Measurements from ENCODE around the gene AGO1. TPM values are rescaled to one million over a fixed set of nuclear protein-coding genes. Genes with fewer than 3 reads are reported as not detected.

The AGO1 gene
- total and polyA plus RNA-seq, 8 donors = 2.7 to 18.7 (median 11.5) TPM

DNA sequence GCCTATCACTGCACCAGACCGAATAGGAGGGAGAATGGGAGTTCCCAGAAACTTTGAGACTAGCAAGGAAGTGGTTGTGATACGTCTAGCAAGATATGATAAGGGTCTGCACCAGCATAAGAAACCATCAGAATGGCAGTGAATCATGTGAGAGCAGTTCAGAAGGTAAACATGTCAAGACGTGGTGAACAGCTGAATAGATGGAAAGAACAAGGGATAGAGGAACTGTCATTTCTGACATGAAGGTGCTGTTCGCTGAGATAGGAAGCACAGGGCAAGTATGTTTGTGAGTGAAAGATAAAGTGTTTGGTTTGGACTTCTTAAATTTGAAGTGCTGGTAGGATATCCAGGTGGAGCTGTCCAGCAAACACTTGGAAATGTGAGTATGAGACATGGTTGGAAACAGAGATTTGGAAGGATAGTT is 1.1 kb upstream of the AGO1 start:
- Histone ChIP-seq H3K4me1 (peaks cover 2 to 5% (median 2%) of the 10 kb centered on the region in 3 donors), H3K27me3 (no peaks in the 10 kb centered on the region), H3K9me3 (no peaks in the 10 kb centered on the region), H3K4me3 (no peak overlapping the region), H3K27ac (no peak overlapping the region), H3K36me3 (no peaks in the 10 kb centered on the region)
- no peak for FAIRE-seq
- intact Hi-C loops (cut with DNase I) = no loop called here
- WGBS, 2 donors = 30 to 40% methylated on average over 4 of the region's 4 CpGs
- TF ChIP-seq, protein P1, sequence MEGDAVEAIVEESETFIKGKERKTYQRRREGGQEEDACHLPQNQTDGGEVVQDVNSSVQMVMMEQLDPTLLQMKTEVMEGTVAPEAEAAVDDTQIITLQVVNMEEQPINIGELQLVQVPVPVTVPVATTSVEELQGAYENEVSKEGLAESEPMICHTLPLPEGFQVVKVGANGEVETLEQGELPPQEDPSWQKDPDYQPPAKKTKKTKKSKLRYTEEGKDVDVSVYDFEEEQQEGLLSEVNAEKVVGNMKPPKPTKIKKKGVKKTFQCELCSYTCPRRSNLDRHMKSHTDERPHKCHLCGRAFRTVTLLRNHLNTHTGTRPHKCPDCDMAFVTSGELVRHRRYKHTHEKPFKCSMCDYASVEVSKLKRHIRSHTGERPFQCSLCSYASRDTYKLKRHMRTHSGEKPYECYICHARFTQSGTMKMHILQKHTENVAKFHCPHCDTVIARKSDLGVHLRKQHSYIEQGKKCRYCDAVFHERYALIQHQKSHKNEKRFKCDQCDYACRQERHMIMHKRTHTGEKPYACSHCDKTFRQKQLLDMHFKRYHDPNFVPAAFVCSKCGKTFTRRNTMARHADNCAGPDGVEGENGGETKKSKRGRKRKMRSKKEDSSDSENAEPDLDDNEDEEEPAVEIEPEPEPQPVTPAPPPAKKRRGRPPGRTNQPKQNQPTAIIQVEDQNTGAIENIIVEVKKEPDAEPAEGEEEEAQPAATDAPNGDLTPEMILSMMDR (IDR thresholded peaks at IDR 0.05) = no peak
- no peak for ATAC-seq
- DNase-seq = no peak

DNA sequence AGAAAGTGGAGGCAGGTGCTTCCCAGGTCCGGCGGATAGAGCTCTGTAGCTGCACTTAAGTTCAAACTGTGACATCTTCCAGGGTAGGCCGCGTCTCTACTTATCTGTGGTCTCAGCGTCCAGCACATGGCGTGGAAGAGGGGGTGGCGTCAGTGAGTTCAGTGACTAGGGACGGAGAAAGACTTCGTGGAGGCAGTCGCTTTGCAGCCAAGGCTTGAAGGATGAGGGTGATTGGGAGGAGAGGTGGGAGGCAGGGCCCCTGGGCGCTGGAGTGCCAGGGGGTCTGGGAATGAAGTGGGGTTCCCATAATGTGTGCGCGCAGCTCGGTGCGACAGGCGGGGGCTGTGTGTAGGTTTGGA is 444 bp upstream of the AGO1 start:
- no peaks in the 10 kb centered on the region for H3K9me3 ChIP-seq
- DNase-seq (no peak), FAIRE-seq (no peak), ATAC-seq (no peak)
- intact Hi-C loops (cut with DNase I) = no loop called here
- H3K36me3 ChIP-seq = no peaks in the 10 kb centered on the region
- TF ChIP-seq, protein P1 (IDR thresholded peaks at IDR 0.05) = no peak
- no peaks in the 10 kb centered on the region for H3K27me3 ChIP-seq
- 38 to 41% methylated on average over 16 of the region's 16 CpGs for WGBS, 2 donors
- peak overlapping the region in 2 of 4 donors; percentile 99 to 100 for H3K4me3 ChIP-seq
- H3K27ac ChIP-seq = no peak overlapping the region
- H3K4me1 ChIP-seq = peaks cover 6 to 8% (median 7%) of the 10 kb centered on the region in 3 donors

DNA sequence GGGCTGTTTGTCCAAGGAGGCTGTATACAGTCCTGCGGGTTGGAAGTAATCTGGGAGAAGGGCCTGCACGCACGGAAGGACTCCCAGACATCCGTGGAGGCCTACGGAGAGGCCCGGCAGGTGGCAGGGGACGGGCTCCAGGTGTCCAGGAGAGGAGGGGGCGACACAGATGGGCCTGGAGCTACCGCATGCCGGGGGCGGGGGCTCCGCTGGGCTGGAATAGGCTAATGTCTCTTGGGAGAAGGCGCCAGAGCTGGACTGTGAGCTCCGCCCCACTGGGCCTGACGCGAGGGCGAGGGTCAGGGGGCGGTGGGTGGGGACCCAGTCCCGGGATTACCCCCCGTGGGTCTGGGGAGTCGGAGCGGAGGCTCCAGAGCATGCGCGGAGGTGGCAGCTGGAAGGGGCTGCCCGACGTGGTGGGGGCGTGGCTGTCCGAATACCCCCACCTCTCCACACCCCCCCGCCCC is 659 bp downstream of the AGO1 start:
- Histone ChIP-seq H3K27me3 (no peaks in the 10 kb centered on the region), H3K36me3 (no peaks in the 10 kb centered on the region), H3K9me3 (no peaks in the 10 kb centered on the region), H3K4me1 (peaks cover 6 to 8% (median 7%) of the 10 kb centered on the region in 3 donors), H3K4me3 (peak overlapping the region; percentile 55 to 100 (median 98)), H3K27ac (peak overlapping the region; percentile 45 to 73 (median 68))
- DNase-seq (peak; percentile 47 to 84 (median 64)), ATAC-seq (peak; percentile 46 to 55 (median 49)), FAIRE-seq (no peak)
- TF ChIP-seq, protein P1 (IDR thresholded peaks at IDR 0.05) = no peak
- WGBS, 2 donors = 1 to 3% methylated on average over 24 to 29 of the region's 29 CpGs
- intact Hi-C loops (cut with DNase I) = no loop called here

DNA sequence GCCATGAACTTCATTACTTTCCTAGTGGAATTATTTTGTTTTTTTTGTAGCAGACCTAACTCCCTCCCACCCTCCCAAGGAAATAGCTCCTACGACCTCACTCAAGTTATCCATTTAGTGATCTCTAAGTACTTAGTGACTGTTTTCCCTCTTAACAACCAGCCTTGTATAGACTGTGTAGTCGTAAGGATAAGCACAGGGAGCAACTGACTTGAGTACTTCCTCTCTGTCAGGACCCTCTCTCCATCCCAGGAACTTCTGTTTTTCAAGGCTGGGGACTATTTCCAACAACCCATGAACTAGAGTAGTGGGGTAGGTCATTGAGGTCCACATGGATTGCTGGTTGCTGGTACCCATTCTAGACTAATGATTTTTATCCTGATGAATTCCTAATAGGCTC is 1.9 kb downstream of the AGO1 start:
- WGBS, 2 donors = 52 to 59% methylated on average over 2 of the region's 2 CpGs
- H3K27me3 ChIP-seq = no peaks in the 10 kb centered on the region
- no peak for DNase-seq
- no peak for FAIRE-seq
- intact Hi-C loops (cut with DNase I) = no loop called here
- no peak for ATAC-seq
- H3K4me1 ChIP-seq = peaks cover 6 to 8% (median 7%) of the 10 kb centered on the region in 3 donors
- H3K9me3 ChIP-seq = no peaks in the 10 kb centered on the region
- TF ChIP-seq, protein P1 (IDR thresholded peaks at IDR 0.05) = no peak
- peaks cover 0 to 6% (median 0%) of the 10 kb centered on the region in 3 donors for H3K36me3 ChIP-seq
- H3K4me3 ChIP-seq = no peak overlapping the region
- H3K27ac ChIP-seq = no peak overlapping the region

DNA sequence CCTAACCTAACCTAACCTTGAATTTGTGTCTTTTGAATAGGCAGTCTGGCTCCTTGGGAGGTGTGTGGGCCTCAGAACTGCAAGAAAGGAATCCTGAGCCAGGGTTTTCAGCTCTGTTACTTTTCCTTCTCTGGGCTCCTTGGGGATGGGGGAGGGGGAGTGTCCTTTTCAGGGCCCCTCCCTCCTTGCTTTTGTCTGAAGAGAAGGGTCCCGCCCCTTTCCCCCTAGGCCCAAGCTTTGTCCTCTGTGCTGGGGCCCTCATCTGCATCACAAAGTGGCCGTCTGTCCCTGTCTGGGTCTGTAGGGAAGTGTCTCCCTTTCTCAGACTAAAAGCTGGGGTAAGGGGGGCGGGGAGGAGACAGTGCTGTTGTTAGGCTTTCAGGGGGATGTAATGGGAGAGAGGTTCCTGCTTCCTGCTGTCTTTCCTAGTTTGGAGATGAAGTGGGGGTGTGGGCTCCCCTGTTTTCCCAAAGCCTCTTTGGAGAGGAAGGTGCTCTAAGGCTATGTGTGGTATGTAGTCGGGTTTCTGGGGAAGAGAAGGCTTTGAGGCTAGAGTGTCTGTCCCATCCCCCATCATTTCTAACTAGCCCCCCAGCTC is 3.1 kb downstream of the AGO1 start:
- Histone ChIP-seq H3K36me3 (peaks cover 0 to 11% (median 3%) of the 10 kb centered on the region in 3 donors), H3K27me3 (no peaks in the 10 kb centered on the region), H3K9me3 (no peaks in the 10 kb centered on the region), H3K4me1 (peaks cover 6 to 8% (median 7%) of the 10 kb centered on the region in 3 donors), H3K27ac (no peak overlapping the region), H3K4me3 (no peak overlapping the region)
- no peak for FAIRE-seq
- DNase-seq = no peak
- TF ChIP-seq, protein P1 (IDR thresholded peaks at IDR 0.05) = no peak
- 64 to 67% methylated on average over 4 of the region's 4 CpGs for WGBS, 2 donors
- intact Hi-C loops (cut with DNase I) = no loop called here
- no peak for ATAC-seq
